A549 treated with AZD9567 at 1 μM for 4 hours (cell line): ENCODE results near the gene B3GNT2. TPM values are rescaled to one million over a fixed set of nuclear protein-coding genes. Genes with fewer than 3 reads are reported as not detected.

ENCODE experiments used
- total RNA-seq: library from RNA; stranded (reverse); fragments of 200-300 nt; extraction: Qiagen RNA extraction; gene quantifications from 5 replicates; pipeline ENCODE4 v1.2.3, GENCODE V29; 2022; ENCODE audit not compliant: insufficient read depth

Gene B3GNT2, protein sequence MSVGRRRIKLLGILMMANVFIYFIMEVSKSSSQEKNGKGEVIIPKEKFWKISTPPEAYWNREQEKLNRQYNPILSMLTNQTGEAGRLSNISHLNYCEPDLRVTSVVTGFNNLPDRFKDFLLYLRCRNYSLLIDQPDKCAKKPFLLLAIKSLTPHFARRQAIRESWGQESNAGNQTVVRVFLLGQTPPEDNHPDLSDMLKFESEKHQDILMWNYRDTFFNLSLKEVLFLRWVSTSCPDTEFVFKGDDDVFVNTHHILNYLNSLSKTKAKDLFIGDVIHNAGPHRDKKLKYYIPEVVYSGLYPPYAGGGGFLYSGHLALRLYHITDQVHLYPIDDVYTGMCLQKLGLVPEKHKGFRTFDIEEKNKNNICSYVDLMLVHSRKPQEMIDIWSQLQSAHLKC
- total RNA-seq = 26.2 to 42.5 TPM (median 37.1 TPM) in 5 replicates

DNA sequence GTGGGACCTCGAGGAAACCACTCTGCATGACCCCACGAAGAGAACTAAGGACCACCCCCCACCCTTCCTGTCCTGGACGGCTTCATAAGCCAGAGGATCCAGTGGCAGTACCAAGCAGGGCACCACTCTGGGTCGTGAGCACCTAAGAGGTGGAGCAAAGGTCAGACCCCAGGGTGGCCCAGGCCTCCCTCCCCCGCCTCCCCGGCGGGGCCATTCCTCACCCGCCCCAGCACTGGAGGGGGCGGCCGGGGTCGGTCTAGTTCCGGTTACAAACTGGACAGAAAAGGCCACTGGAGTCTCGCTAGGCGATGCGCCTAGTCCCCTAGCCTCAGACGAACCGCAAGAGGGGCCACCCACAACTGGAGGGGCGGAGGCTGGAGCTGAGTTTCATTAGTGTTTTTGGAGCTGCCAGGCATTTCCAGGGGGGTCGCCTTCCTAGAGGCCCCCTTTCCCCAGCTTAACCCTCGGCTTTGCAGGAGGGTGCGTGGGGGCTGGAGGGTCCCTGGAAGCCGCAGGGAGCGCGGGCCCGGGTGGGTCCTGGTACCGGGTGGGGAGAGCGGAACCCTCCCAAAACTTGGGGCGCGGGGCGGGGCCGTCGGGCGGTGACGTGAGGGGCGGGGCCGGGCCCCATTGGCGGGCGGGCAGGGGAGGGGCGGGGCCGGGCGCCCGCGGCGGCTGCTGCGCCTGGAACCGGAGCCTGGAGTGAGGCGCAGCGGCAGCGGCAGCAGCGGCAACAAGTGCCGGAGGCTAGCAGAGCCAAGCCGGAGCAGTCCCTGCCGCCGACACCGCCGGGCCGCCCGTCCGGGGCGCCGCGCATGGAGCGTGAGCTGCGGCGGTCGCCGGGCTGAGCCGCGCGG is at the start of gene B3GNT2:
B3GNT2 (plus strand) TSS at position 695 of the 857 bp plus-strand sequence. CDS start 26,106 bp downstream, outside the sequence.

